NOMO-1 treated with DMSO at 0.1 percent for 48 hours (cell line): ENCODE measurements around the gene CCL23.
"Not testable (repeated sequence)": the region's sequence is repeated elsewhere in the genome, so short reads cannot be mapped to it uniquely, and the experiment has no call there.

Source experiments
- DNase-seq: peaks from one replicate; lab custom pipeline; 2025; ENCODE audit not compliant: unreplicated experiment; lab: John Stamatoyannopoulos, UW

Gene CCL23

DNA sequence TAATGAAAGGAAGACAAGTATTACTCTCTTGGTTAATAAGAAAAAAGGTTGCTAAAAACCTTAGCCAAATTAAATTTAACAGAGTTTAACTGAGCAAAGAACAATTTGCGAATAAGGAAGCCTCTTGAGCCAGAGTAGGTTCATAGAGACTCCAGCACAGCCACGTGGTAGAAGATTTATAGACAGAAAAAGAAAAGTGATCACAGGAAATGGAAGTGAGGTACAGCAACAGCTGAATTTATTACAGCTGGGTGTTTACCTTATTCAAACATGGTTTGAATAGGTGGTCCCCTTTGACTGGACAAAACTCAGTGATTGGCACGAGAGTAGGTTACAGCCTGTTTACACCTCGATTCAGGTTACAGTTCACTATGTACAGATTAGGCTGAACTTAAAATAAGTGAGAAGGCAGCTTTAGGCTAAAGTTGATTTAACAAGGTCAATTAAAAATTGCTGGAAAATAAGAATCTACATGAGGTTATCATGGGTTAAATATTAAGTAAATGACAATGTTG is 13.1 kb downstream of the CCL23 start:
- peak; percentile 23 for DNase-seq

DNA sequence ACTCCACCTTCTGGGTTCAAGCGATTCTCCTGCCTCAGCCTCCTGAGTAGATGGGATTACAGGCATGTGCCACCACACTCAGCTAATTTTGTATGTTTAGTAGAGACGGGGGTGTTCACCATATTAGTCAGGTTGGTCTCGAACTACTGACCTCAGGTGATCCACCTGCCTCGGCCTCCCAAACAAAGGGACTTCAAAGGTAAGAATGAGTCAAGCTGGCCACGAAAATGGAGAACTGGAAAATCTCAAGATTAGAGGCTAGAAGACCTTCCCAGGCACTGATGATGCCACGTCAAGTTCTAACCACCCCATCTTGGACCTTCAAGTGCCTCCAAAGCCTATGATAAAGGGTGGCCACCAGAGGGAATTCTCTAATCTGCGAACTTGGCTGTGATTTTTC is 15.1 kb downstream of the CCL23 start:
- DNase-seq = no peak

DNA sequence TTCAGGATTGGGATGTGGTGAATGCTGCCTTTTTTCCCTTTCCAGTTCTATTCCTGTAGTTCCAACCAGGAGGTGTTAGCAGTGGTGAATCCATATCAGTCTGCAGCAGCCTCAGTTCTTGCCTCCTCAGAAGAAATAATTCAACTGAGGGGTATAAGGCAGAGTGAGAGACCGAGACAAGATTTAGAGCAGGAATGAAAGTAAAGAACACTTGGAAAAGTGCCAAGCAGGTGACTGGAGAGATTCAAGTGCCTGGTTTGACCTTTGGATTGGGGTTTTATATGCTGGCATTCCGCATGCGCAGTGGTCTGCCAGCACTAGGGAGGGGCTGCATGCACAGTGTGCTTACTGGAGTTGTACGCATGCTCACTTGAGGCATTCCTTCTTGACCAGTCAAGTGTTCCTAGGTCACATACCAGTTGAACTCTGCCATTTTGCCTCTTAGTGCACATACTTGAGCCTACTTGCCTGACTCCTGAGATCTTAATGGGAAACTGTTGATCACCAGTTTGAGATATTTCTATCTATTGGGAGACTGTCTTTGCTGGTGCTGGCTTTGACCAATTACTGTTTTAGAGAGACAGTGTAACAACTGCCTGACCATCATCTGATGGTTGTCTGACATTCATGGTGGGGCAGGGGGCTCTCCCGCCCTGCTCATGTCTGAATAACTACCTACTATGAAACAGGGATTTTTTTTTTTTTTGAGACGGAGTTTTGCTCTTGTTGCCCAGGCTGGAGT is 15.7 kb downstream of the CCL23 start:
- no peak for DNase-seq

DNA sequence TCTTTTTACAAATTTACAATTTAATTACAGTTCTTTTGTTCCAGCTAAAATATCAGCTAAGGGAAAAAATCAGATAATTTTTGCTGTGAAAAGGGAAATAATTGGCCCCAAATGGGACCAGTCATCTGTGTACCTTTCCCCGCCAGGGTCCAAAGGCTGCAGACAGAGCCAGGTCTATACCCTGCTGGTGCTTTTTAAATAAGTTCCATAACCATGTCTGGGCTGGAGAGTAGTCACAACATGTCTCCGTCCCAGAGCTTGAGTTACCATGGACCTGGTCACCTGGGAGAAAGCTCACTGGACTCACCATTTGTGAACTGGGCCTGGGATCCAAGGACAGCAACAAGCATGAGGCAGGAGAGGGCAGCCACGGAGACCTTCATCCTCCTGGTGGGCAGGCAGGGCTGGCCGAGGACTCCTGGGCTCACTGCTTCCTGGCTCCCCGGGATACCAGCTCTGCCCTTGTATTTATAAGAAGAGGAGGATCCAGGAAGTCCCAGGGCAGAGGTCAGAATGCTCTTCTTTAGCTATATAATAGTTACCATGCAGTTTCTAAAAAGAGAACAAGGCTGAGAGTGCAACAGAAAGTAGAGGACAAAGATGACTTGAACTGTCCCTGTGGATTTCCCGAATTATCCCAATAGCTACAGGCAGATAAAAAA is 16.5 kb downstream of the CCL23 start, which contains the start of gene CCL15:
TSS of gene CCL15 (minus strand) at position 444 of the 662 bp plus-strand sequence. CDS start at position 383, 61 bp downstream.
- DNase-seq = no peak

DNA sequence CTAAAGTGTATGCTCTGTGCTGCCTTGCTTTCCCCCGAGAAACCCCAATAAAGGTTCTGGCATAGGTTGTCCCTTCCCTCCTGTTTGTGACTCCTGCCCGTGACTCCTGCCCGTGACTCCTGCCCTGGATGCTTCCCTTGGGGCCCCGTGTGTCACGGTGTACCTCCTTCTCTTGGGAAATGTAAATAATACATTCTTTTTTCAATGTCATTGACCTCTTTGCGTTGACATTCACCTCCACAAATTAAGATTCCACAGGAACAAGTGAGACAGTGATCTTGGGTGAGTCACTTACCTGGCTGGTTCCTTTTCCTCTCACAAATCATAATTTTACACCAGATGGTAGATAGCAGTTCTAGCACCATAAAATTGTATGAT is 17.1 kb downstream of the CCL23 start:
- DNase-seq = no peak

DNA sequence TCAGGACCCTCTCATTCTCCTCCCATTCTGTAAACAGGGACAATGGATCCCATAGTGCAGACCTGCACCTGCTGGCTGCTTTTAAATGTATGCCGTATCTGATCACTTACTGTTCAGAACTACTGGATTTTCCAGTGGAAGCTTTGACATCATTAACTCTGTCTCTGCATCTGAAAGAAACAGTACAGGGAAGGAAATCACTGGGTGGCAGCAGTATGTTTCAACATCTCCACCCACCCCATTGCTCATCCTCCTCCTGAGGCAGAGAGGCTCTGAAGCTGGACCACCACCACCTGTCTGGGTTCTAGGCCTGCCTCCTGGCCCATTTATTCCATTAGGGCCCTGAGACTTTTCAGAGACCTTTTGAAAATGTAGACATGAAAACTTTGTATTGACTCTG is 19.0 kb downstream of the CCL23 start:
- DNase-seq = no peak

DNA sequence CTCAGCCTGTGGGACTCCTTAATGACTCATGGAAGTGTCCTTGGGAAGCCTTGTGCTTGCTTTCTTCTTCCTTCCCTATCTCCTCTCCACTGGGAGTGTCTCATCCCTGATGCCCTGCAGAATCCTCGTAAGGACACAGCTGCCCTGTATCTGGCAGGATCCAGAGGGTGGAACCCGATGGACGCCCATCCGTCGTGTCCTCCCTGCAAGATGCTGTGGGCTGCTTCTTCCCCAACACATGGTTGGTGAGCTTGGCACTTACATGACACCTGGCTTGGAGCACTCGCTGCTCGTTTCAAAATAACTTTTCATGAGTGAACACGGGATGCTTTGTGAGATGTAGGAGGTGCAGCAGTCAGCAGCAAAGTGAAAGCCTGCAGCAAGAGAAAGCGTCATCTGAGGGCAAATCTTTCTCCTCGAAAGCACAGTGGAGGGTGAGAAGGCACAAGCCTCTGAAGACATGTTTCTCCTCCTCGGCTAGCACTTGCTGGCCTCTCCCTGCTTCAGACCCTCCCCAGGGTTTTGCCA is 19.7 kb downstream of the CCL23 start:
- DNase-seq = no peak

DNA sequence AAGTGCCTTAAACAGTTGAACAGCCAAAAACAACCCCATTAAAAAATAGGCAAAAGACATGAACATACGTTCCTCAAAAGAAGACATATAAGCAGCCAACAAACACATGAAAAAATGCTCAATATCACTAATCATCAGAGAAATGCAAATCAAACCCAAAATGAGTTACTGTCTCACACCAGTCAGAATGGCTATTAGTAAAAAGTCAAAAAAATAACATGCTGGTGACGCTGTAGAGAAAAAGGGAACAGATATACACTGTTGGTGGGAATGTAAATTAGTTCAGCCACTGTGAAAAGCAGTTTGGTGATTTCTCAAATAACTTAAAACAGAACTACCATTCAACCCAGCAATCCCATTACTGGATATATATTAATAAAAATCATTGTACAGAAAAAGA is 22.4 kb downstream of the CCL23 start:
- not testable (repeated sequence) for DNase-seq

DNA sequence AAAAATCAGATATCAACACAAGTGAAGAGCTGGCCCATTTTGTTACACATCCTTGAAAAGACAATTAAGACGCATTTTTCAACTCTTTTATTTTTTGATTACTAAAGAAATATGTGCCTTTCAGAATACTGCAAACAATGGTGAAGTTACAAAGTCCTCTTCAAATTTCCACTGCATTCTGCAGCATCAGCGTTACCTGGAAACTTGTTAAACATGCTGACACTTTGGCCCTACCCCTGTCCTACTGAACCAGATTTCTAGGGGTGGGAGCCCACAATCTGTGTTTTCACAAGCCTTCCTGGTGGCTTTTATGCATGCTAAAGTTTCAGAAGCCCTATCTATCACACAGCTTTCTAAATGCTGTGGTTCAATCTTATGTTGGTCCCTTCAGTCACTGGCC is 26.7 kb downstream of the CCL23 start:
- DNase-seq = no peak

DNA sequence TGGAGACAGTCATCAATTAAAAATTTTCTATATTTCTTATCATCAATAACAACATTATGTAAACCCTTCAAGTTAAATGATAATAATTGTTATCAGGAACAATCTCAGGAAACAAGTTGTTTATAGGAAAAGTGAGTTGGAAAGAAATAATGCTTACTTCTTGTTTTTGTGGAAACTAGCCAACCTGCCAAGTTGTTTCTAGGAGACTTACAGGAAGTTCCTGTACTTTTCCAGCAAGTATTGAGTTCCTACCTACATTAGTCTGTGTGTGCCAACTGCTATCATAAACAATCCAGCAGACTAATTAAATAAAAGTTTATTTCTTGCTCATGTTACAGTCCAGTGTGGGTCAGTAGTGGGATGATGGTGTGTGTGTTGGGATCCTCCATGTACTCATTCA is 29.6 kb downstream of the CCL23 start:
- no peak for DNase-seq

DNA sequence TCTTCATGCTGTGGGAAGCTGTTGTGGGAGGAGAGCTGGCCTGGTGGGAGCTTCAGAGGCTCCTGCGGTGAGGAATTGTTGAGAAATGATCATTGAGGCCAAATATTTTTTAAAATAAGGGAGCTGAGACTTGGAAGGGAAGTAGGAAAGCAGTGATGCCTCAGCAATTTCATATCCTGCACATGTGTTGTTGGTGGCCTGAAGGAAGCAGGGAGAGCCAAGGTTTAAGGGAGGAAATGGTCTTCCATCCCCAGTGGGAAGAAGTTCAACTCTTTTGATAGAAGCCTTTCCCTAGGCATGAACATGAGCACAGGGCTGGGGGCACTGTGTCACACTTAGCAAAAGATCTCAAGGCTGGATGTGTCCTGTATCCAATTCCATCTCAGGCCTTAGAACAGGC is 31.1 kb downstream of the CCL23 start, which contains the start of gene CCL14:
TSS of gene CCL14 (minus strand) at position 87 of the 400 bp plus-strand sequence. CDS start at position 7, 80 bp downstream.
- DNase-seq = no peak

DNA sequence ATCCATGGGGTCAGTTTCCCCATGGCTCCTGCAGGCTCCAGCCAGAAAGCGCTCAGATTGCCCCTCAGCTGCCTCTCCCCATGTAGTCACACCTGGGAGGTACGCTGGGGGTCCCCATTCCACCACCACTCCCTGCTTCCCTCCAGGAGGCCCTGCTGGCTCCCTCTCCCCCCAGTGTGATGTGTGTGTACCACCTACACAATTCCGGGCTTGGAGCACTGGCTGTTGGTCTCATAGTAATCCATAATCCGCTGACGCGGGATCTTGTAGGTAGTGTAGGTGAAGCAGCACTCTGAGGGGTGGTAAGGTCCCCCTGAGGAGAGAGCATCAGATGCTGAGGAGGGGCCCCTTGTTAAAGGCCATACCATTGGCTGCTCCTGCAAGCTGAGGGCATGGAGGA is 33.6 kb downstream of the CCL23 start:
- DNase-seq = no peak

DNA sequence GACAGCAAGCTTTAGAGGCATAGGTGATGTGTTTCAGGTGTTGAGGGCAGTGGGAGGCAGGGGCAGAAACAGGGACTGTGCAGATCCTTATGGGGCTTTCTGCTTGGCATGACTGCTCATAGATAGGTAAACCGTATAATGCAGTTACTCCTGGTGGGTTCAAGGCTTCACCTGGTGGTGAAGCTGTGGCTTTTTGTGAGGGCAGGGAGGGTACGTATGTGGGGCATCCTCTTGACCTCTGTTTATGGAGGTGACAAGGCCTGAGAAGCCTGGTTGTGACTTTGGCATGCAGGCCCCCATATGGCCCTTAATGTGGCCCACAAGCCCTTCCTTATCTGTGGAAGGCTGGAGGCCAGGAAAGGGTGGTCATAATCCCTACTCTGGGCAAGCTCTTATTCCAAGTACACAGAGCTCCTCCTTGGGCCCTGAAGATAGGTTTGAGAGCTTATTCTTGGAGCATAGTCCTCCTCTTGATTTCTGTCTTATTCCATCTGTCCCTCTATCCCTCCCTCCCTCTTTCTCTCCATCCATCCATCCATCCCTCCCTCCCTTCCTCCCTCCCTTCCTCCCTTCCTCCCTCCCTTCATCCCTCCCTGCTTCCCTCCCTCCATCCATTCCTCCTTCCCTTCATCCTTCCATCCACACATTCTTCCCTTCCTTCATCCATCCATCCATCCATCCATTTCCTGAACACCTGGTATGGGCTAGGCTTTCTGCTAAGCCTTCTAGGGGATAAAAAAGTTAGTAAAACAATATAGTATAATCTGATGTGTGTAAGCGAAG is 35.2 kb downstream of the CCL23 start:
- DNase-seq = no peak

DNA sequence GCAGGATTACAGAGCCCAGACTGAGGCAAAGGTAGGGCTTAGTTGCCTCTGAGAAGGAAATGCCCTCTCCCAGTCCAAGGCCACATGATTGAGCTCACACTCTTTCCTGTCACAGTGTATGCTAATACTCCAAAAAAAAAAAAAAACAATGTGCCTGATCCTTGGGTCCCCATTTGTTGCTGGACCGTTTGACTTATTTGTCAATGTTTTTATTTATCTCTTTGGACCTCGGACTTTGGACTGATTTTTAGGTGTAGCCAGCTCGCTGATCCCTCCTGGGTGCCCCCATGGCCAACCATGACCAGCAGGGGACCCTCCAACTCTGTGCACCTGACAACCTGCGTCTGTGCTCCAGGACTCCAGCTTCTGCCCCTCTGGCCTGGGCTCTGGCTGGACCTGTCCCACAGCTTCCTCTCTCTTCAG is 35.9 kb downstream of the CCL23 start:
- DNase-seq = no peak

DNA sequence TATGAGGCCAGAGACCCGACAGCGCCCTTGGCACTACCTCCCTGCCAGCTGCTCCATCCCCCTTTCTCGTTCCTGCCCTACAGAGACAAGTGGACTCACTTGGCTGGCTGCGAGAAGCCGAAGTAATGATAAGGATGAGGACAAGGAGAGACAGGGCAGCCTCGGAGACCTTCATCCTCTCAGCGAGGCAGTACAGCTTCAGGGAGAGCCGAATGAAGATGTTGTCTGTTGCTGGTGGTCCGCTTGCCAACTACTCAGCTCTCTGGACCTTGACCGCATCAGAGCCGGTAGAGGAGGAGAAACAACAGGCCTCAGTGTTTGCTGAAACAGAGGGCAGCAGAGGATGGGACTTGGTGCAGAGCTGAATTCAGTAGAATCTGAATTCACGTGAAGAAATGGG is 36.5 kb downstream of the CCL23 start, which contains the start of gene CCL16:
TSS of gene CCL16 (minus strand) at position 252 of the 400 bp plus-strand sequence. CDS start at position 175, 77 bp downstream.
- no peak for DNase-seq

DNA sequence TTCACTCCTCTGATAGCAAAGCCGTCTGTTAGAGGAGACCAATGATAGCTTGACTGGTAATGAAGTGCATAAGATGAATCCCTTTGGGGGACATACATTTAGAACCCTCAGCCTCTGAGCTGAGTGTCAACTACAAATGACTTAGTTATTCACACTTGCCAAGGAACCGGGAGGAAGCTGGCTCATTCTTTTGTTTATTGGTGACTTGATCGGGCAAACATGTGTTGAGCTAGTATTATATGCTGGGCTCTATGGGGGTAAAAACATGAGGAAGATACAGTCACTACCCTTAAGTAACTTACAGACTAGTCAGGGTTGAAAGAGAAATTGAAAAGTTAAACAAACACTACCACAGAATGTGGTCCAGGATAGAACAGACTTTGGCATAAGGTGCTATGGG is 39.4 kb downstream of the CCL23 start:
- DNase-seq = no peak

DNA sequence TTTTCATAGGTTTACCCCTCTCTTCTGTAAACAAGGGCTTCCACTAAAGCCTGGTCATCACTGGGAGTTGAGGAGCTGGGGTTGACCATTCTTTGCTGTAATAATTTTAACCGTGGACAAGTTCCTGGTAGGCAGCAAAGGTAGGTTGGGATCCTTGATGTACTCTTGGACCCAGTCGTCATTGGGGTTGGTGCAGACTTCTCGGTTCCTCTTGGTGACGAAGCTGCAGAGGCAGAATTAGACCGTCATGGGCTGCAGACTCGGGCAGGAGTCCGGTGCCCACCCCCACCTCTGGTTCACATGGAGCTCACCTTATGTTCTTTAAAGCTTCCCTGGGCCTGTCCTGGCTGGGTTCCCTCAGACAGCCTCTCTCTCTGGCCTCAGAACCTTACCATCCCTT is 40.3 kb downstream of the CCL23 start:
- no peak for DNase-seq

DNA sequence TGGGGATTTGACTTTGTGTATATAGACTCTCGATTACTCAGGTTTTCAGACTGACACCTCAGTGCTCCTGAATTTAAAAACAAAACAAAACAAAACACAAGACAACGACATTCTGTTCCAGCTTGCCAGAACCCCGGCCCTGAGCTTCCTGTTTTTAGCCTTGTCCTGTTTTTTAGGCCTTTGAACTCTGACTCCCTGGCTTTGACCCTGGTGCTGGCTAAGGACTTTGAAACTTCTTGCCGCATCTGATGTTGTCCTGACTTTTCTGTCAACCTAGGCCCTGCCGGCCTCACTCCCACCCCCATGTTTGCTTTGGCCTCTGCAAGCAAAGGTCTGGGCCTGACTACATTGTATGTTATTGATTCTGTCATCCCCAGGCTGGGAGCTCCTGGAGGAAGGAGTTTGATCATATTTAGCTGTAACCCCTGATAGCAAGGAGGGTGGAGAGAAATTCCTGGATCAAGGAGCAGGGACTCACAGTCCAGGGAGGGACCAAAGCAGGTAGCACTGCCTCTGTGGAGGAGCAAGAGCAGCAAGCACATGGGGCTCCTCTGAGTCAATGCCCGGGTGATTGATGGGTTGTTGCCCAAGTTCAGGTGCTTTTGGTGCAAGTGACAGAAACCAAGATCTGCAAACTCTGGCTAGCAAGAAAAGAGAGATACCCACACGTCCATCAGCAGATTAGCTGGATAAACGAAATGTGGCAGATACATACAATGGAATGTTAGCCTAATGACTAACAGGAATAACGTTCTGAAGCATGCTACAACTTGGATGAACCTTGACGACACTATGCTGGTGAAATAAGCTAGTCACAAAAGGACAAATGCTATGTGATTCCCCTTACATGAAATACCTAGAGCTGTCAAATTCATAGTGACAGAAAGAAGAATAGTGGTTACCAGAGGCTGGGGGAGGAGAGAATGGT is 44.2 kb downstream of the CCL23 start:
- no peak for DNase-seq

DNA sequence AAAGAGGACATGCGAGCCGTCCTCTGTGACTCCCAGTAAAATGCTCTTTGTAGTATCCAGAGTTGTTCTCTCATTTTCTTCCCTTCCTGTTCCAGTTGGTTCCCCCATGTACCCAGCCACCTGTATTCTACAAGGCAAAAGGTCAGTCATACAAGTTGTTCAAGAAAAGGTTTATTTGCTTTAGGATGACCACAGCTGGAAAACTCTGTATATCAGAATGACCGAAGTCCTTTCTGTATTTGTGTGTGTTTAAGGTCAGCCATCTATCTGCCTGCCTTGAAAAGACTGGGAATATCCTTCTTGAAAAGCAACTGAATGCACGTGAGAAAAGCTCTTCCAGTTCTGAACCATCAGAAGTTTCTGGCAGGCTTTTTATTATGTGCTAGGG is 44.8 kb downstream of the CCL23 start:
- no peak for DNase-seq

DNA sequence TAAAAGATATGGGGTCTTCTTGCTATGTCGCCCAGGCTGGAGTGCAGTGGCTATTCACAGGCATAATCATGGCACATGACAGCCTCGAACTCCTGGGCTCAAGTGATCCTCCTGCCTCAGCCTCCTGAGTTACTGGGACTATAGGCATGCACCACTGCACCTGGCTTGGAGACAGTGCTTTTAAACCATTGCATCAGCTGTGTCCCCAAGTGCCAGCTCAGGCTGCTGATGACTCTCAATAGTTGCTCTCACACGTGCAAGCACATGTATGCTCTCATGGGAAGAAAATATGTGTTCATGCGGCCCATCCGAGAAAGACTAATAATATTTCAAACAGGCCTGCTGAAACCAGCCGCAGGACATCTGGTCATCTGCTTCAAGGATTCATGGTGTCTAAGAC is 45.2 kb downstream of the CCL23 start:
- no peak for DNase-seq
